Motor neuron (in vitro differentiated cells): ENCODE data around the gene AKTIP. TPM values are rescaled to one million over a fixed set of nuclear protein-coding genes. Genes with fewer than 3 reads are reported as not detected.

ENCODE experiments used
- ATAC-seq, 8 experiments: fragments of 200-7000 bp; cut with Tn5 transposase; replicated peaks in 6 of 8; 2 replicates each; pipeline ENCODE4 v1.8.0; 2021; ENCODE audit warnings: mild to moderate bottlenecking in 8 of 8, moderate library complexity in 8 of 8
- H3K27ac ChIP-seq, 2 donors: fragments of 250-450 bp; sonication (Bioruptor Pico); 2 replicates each; pipeline ENCODE4 v1.9.0; 2021; ENCODE audit warnings: antibody characterized with exemption in 2 of 2, mild to moderate bottlenecking in 2 of 2, moderate library complexity in 1 of 2
- H3K4me1 ChIP-seq, 2 donors: fragments of 250-450 bp; sonication (Bioruptor Pico); replicated peaks in 1 of 2; 2 replicates each; pipeline ENCODE4 v1.6.1; 2021; ENCODE audit warnings: antibody characterized with exemption in 2 of 2, mild to moderate bottlenecking in 2 of 2, moderate library complexity in 1 of 2
- H3K4me3 ChIP-seq, 5 donors: fragments of 250-450 bp; sonication (Bioruptor Pico); 2 replicates each; pipeline ENCODE4 v1.9.0; 2021; ENCODE audit warnings: antibody characterized with exemption in 5 of 5, mild to moderate bottlenecking in 5 of 5, moderate library complexity in 4 of 5
- WGBS, 10 experiments: fragments of 450-650 bp; shearing (Covaris generic); methylation state at CpG; one replicate each; pipeline ENCODE4 v1.0.0; 2022; 5-methylcytosine and 5-hydroxymethylcytosine counted together
- in situ Hi-C, 9 experiments: fragments of 400-800 bp; cut with MboI; loops; one replicate each; pipeline ENCODE4 v1.15.0; 2021; ENCODE audit warnings: low sequenced_read_pairs in 9 of 9, low pct_unique_long_range_greater_than_20kb in 2 of 9; ENCODE audit not compliant: unreplicated experiment in 9 of 9
- total RNA-seq, 8 experiments: library from RNA; unstranded; fragments of 300-600 nt; gene quantifications; 2 replicates each; pipeline versions ENCODE4 v1.2.3 to v1.2.4, GENCODE V29; 2022

The AKTIP gene
- total RNA-seq, 8 experiments from 2014 or later = 4.4 to 57.0 (median 18.5) TPM

- ATAC-seq = no peak
- WGBS, 10 experiments = 55 to 100% (median 69%) methylated on average over 1 to 4 of the region's 6 CpGs; no CpG with 5 or more reads in 4 of the 10 experiments
- H3K4me3 ChIP-seq = no peak overlapping the region
- no peak overlapping the region for H3K27ac ChIP-seq
- in situ Hi-C loops = no loop called here
- H3K4me1 ChIP-seq = peaks cover 4% of the 10 kb centered on the region in 2 donors
Measured at GRCh38 chr16:53511084-53511402, 8.0 kb upstream of the AKTIP start.

GRCh38 chr16:53510704-53511070, 7.7 kb upstream of the AKTIP start:
- peak in 3 of 8 experiments; percentile 8 to 16 (median 14) for ATAC-seq
- Histone ChIP-seq H3K4me1 (peaks cover 4% of the 10 kb centered on the region in 2 donors), H3K27ac (no peak overlapping the region), H3K4me3 (no peak overlapping the region)
- in situ Hi-C loops = no loop called here
- 0 to 60% (median 21%) methylated on average over 1 to 2 of the region's 2 CpGs; no CpG with 5 or more reads in 3 of the 10 experiments for WGBS, 10 experiments

DNA sequence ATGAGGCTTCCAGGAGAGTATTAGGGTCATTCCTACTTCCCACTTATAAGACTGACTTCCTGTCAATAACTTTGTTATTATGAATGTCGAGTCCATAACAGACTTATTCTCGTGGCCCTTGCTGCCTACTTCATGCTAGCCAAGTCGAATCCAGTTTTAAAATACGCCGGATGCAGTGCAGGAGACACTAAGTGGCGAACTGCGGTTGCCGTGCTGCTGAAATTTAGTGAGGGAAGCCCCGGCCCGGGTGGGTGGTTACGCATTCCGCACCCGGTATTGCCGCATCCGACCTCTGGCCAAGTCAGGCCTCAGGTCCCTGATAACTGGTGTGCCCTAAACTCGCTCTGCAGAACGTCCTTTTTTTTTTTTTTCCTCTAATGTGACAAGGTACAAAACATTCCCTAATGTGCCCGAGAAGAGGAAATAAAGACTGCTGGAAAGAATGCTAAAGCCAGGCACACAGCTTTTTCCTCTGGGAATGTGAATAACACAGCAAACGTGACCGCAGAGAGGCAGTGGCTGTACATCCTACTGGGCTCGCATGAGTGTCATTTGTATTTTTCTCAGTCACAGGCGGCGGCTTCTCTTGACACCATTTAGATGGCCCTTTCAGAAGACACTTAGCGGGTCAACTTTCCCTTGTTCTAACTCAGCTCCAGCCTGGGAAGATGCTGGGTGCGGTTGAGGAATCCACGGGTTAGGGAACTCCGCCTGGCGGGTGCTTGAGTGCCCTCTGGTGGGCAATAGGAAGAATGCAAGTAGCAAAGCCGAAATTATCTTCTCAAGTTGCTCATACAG, 7.1 kb upstream of the AKTIP start:
- Histone ChIP-seq H3K27ac (no peak overlapping the region), H3K4me3 (no peak overlapping the region), H3K4me1 (peaks cover 4% of the 10 kb centered on the region in 2 donors)
- in situ Hi-C loops = no loop called here
- 24 to 81% (median 43%) methylated on average over 5 to 22 of the region's 29 CpGs for WGBS, 10 experiments
- peak; percentile 76 to 91 (median 85) for ATAC-seq

DNA sequence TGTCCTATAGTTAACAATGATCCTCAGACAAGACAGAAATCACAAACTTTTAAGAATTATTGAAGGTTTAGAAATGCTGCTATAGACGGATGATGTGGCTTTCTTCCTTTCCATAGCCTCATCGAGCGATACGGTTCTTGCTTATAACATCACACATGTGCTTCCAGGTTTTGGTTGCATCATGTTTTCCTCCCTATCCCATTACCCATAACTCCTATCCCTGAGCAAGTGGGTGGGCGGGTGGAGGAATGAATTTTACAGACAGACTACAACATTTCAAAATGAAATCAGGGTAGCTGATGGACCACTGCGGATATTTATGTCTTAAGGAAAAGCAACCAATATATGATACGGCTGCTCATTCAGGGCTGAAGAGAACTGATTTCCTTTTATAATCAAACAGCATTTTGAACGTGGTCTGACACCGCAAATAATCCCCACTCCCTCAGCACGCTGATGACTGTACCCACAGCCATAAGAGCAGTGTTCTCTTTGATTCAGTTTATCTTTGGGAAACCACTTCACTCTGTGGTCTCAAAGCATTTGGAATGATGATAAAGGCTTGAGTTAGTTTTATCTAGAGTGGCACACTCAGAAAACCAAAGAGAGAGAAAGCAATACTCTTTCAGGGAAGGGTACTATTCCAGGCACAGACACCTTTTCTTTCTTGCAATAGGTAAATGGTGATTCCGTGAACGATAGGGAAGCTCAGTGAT, 4.6 kb upstream of the AKTIP start:
- peaks cover 11% of the 10 kb centered on the region in 2 donors for H3K4me1 ChIP-seq
- ATAC-seq = no peak
- in situ Hi-C loops = no loop called here
- H3K4me3 ChIP-seq = no peak overlapping the region
- 40 to 99% (median 87%) methylated on average over 1 to 12 of the region's 12 CpGs for WGBS, 10 experiments
- H3K27ac ChIP-seq = no peak overlapping the region

- in situ Hi-C loops = no loop called here
- Histone ChIP-seq H3K4me3 (no peak overlapping the region), H3K4me1 (peaks cover 17 to 19% of the 10 kb centered on the region in 2 donors), H3K27ac (no peak overlapping the region)
- ATAC-seq = no peak
- 48 to 100% (median 83%) methylated on average over 1 to 3 of the region's 3 CpGs; no CpG with 5 or more reads in 5 of the 10 experiments for WGBS, 10 experiments
Measured at GRCh38 chr16:53506254-53506653, 3.2 kb upstream of the AKTIP start.

DNA sequence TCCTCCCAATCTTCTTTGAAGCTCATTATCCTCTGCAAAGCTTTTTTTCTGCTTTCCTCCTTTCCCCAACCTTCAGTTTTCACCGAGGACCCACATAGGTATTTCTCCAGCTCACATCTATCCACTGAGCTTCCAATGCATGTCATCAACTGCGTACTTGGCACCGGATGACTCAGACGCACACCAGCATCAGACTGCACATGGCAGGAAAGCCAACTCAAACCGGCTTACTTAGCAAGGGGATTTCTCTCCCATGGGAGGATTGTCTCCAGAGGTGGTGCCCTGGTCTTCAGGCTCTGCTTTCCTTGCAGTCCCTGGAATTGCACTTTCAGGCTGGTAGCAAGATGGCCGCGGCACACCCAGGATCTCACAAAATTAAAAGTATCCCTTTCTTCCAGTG, 1.7 kb upstream of the AKTIP start:
- in situ Hi-C loops = no loop called here

DNA sequence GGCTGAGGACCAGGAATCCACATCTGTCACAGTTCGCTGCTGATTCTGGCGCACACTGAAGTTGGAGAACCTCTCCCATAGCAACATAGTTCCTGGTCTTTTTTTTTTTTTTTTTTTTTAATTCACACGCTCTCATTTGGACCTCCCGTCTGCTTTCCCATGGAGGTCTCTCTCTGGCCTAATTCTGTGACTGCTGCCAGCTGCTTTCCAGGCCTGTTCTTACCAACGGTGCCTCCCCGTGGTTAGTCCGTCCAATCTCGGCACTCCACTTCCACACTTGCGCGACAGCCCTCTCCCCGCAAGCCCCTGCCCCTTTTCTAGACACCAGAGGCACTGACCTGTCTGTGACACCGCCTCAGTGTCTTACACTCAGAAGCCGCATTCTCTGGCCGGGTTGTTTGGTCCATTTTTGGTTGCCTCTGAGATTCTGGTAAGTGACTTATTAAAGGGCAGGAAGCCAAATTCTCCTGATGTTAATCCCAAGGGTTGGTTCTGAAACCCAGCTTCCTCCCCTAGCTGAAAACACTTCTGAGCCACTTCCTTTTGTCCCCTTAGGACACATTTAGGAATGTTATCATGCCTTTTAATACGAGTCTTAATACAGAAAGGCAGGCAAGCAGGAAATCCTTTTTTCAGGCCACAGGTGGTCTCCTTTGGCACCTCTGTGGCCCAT, 1.1 kb upstream of the AKTIP start:
- peak in 1 of 8 experiments; percentile 1 for ATAC-seq
- Histone ChIP-seq H3K4me3 (peak overlapping the region; percentile 45 to 54 (median 51)), H3K27ac (peak overlapping the region; percentile 91 to 92), H3K4me1 (peaks cover 15 to 19% of the 10 kb centered on the region in 2 donors)
- 0 to 50% (median 29%) methylated on average over 2 to 8 of the region's 15 CpGs; no CpG with 5 or more reads in 2 of the 10 experiments for WGBS, 10 experiments
- in situ Hi-C loops = no loop called here

More for the DNA sequence above, 1.7 kb upstream of the AKTIP start:
- WGBS, 10 experiments = 29 to 100% (median 77%) methylated on average over 1 to 5 of the region's 7 CpGs; no CpG with 5 or more reads in 2 of the 10 experiments
- no peak overlapping the region for H3K4me3 ChIP-seq
- ATAC-seq = no peak
- peaks cover 15 to 19% of the 10 kb centered on the region in 2 donors for H3K4me1 ChIP-seq
- H3K27ac ChIP-seq = peak overlapping the region; percentile 91 to 92

DNA sequence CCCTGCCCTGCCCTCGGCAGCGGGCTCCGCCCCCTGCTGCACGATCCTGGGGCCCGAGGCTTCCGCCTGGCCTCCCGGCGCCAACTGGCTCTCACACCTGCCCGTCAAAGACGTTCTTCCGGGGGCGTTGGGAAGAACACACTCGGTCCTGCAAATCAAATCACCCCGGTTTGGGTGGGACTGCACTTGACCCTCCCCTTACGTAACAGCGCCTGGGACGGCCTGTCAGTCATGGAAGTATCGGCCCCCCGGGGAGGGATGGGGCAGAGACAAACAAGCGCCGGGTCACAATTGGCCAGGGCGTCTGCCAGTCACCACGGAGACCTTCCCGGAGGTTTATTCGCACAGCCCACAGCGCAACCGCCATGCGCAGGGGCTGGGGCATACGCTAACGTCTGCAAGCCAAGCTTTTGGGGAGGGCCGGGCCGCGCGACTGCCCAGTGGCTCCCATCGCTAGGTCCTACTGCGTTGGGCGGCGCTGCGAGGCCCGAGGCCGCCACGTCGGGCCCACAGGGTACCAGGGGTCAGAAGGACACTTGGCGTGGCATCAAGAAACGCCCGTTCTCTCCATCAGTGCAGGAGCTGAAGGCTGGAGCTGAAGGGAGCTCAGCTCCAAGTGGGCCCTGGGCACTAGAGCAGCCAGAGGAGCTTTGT, 388 bp upstream of the AKTIP start:
- WGBS, 10 experiments = 0 to 1% (median 0%) methylated on average over 1 to 18 of the region's 46 CpGs; no CpG with 5 or more reads in 6 of the 10 experiments
- in situ Hi-C loops = no loop called here

DNA sequence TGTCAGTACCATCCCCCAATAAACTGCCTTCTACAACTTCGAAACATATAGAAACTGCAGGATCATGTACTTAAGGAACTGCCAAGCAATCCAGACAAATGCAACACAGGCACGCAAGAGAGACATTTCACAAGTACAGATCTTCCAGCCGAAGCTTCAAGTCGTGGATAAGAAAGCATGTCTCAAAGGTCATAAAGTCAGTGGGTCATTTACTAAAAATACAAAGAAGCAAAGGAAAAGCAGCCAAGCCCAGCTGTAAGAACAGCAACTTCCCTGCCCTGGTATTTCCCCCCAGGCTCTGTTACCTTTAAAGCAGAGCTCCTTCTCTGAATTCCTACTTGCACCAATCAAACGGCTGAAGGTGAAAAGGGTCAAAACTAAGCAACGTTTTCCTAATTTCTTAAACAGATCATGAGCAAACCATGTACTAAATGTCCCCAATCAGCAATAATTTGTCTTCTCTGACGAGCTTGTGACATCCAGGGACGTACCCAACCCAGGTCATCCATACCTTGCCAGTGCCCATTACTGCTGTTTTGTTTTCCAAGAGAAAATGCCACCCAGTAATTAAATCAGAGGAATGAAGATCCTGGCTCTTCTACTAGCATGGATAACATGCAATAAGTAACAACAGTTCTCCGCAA, 1.7 kb downstream of the AKTIP start:
- H3K4me3 ChIP-seq = peak overlapping the region in 3 of 5 donors; percentile 84 to 87 (median 86)
- WGBS, 10 experiments = 33 to 80% (median 54%) methylated on average over 3 to 9 of the region's 9 CpGs; no CpG with 5 or more reads in 2 of the 10 experiments
- peaks cover 15 to 19% of the 10 kb centered on the region in 2 donors for H3K4me1 ChIP-seq
- ATAC-seq = no peak
- H3K27ac ChIP-seq = no peak overlapping the region
- in situ Hi-C loops = no loop called here

More for the DNA sequence above, 388 bp upstream of the AKTIP start:
- peak; percentile 89 to 94 (median 90) for ATAC-seq
- Histone ChIP-seq H3K4me3 (peak overlapping the region; percentile 66 to 87 (median 84)), H3K4me1 (peaks cover 15 to 19% of the 10 kb centered on the region in 2 donors), H3K27ac (peak overlapping the region; percentile 91 to 92)

GRCh38 chr16:53498984-53499383, 4.0 kb downstream of the AKTIP start:
- in situ Hi-C loops = no loop called here
- no peak overlapping the region for H3K27ac ChIP-seq
- peaks cover 8 to 11% of the 10 kb centered on the region in 2 donors for H3K4me1 ChIP-seq
- no peak overlapping the region for H3K4me3 ChIP-seq
- WGBS, 10 experiments = 56 to 100% (median 80%) methylated on average over 2 to 4 of the region's 4 CpGs; no CpG with 5 or more reads in 3 of the 10 experiments
- ATAC-seq = no peak

DNA sequence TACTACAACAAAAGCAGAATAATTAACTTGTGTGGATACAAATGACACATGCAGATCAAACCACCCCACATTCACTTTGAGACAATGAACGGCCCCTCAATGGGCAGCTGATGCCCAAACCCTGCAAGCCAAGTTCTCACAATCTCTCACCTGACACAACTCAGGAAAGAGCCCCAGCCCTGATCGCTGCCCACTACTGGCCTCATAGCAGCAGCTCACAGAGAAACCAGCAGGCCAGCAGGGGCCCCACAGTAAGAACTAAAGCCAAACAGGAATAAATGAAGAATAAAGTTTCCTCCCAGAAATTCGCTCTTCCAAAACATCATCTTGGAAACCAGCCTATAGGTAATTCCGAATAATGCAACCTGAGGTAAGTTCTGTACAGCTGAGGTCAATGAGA, 7.7 kb downstream of the AKTIP start:
- no peak for ATAC-seq
- in situ Hi-C loops = no loop called here

DNA sequence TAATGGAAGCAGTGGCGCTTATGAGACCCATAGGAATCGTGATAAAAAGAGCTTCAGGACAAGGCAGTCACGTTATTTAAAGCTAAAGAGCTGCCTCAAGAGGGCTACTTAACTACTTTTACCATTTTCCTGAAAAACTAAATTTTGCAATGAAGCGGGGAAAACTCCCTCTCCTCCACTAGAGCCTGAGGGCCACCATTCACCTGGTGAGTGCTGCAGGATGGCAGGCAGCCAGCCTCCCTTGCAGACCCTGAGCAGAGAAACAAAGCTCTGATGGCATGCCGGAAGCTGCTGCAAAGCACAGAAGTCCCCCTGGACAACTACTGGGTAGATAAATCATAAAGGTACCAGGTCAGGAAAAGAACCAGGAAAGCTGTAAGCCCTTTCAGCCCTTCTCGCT, 8.4 kb downstream of the AKTIP start:
- Histone ChIP-seq H3K27ac (no peak overlapping the region), H3K4me1 (no peaks in the 10 kb centered on the region), H3K4me3 (no peak overlapping the region)
- in situ Hi-C loops = no loop called here
- WGBS, 10 experiments = 87 to 100% (median 95%) methylated on average over 1 to 6 of the region's 6 CpGs; no CpG with 5 or more reads in 1 of the 10 experiments
- no peak for ATAC-seq

More for the DNA sequence above, 7.7 kb downstream of the AKTIP start:
- no peak overlapping the region for H3K4me3 ChIP-seq
- H3K27ac ChIP-seq = no peak overlapping the region
- WGBS, 10 experiments = 79 to 100% (median 91%) methylated on average over 2 to 4 of the region's 4 CpGs; no CpG with 5 or more reads in 2 of the 10 experiments
- no peaks in the 10 kb centered on the region for H3K4me1 ChIP-seq
